ENCODE measurements around the gene TRIM33.

Gene TRIM33

DNA sequence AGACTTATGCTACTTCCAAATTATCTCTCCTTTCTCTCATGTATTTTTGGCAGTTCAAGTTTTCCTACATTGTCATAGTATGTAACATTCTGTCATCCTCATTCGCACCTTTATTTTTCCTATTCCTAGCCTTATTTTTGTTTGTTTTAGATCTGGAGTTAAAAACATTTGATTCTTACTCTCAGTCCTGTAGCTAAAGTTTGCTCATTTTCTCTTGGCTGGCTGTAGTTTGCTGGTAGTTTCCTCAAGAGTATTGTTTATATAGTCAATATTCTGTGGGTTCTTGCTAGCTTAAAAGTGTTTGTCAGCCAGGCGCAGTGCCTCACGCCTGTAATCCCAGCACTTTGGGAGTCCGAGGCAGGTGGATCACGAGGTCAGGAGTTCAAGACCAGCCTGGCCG is 29.8 kb upstream of the TRIM33 start:
- Histone ChIP-seq H3K27ac (ENCODE audit: low read length) (no peak overlapping the region), H3K4me3 (ENCODE audit: low read length in 2 of 2) (no peak overlapping the region), H3K4me1 (ENCODE audit: control insufficient read depth, insufficient read depth, low read length) (no peaks in the 10 kb centered on the region), H3K27me3 (ENCODE audit: control insufficient read depth in 1 of 2, insufficient read depth in 2 of 2, low read length in 2 of 2) (no peaks in the 10 kb centered on the region), H3K36me3 (ENCODE audit: control insufficient read depth in 2 of 2, insufficient read depth in 2 of 2, low read length in 2 of 2) (no peaks in the 10 kb centered on the region), H3K9ac (ENCODE audit: low read length in 2 of 2) (no peak overlapping the region), H3K9me3 (ENCODE audit: control insufficient read depth in 2 of 2, low read length in 2 of 2) (no peaks in the 10 kb centered on the region)

DNA sequence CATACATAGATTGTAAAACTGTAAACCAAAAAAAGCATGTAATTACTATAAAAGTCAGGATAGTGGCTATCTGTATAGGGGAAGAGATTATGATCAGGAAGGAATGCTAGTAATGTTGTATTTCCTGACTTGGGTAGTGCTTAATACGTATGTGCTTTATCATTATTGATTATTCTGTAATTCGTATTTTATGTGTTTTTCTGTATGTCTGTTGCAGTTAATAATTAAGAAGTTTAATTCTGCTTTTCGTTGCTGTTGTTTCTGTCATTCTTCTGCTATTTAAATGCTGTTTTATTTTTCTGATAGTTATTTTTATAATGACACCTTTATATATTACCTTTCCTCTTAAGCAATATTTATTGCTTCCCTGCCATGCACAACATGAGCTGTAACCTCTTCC is 29.3 kb upstream of the TRIM33 start:
- H3K36me3 ChIP-seq (ENCODE audit: control insufficient read depth in 2 of 2, insufficient read depth in 2 of 2, low read length in 2 of 2), result no peaks in the 10 kb centered on the region
- H3K4me3 ChIP-seq (ENCODE audit: low read length in 2 of 2), result no peak overlapping the region
- no peak overlapping the region for H3K9ac ChIP-seq (ENCODE audit: low read length in 2 of 2)
- no peaks in the 10 kb centered on the region for H3K4me1 ChIP-seq (ENCODE audit: control insufficient read depth, insufficient read depth, low read length)
- no peak overlapping the region for H3K27ac ChIP-seq (ENCODE audit: low read length)
- H3K9me3 ChIP-seq (ENCODE audit: control insufficient read depth in 2 of 2, low read length in 2 of 2), result no peaks in the 10 kb centered on the region
- no peaks in the 10 kb centered on the region for H3K27me3 ChIP-seq (ENCODE audit: control insufficient read depth in 1 of 2, insufficient read depth in 2 of 2, low read length in 2 of 2)

DNA sequence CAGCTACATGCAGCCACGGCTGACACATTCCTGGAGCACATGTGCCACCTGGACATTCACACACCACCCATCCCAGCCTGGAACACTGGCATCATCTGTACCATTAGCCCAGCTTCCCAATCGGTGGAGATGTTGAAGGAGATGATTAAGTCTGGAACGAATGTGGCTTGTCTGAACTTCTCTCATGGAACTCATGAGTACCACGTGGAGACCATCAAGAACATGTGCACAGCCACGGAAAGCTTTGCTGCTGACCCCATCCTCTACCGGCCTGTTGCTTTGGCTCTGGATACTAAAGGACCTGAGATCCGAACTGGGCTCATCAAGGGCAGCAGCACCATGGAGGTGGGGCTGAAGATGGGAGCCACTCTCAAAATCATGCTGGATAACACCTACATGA is 25.0 kb upstream of the TRIM33 start:
- H3K4me1 ChIP-seq (ENCODE audit: control insufficient read depth, insufficient read depth, low read length), result no peaks in the 10 kb centered on the region
- no peak overlapping the region for H3K4me3 ChIP-seq (ENCODE audit: low read length in 2 of 2)
- H3K36me3 ChIP-seq (ENCODE audit: control insufficient read depth in 2 of 2, insufficient read depth in 2 of 2, low read length in 2 of 2), result no peaks in the 10 kb centered on the region
- no peaks in the 10 kb centered on the region for H3K27me3 ChIP-seq (ENCODE audit: control insufficient read depth in 1 of 2, insufficient read depth in 2 of 2, low read length in 2 of 2)
- no peaks in the 10 kb centered on the region for H3K9me3 ChIP-seq (ENCODE audit: control insufficient read depth in 2 of 2, low read length in 2 of 2)
- H3K27ac ChIP-seq (ENCODE audit: low read length), result no peak overlapping the region
- no peak overlapping the region for H3K9ac ChIP-seq (ENCODE audit: low read length in 2 of 2)

DNA sequence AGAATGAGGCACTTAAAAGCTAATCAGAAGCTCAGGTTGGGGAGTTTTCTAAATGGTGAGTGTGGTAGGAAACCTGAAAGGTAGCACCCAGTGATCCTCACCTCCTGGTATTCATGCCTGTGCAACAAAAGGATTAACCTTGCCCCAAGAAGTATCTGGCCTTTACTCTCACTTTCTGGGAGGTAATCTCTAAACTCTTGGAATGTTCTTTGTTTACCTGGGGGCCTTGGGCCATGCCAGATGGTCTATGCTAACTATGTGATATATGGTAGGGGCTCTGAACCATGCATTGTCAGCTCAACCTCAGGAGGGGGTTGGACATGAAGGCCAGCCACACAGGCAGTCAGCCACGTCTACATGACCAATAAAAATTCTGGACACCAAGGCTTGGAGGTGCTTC is 24.4 kb upstream of the TRIM33 start:
- Histone ChIP-seq H3K9me3 (ENCODE audit: control insufficient read depth in 2 of 2, low read length in 2 of 2) (no peaks in the 10 kb centered on the region), H3K27me3 (ENCODE audit: control insufficient read depth in 1 of 2, insufficient read depth in 2 of 2, low read length in 2 of 2) (no peaks in the 10 kb centered on the region), H3K4me1 (ENCODE audit: control insufficient read depth, insufficient read depth, low read length) (no peaks in the 10 kb centered on the region), H3K4me3 (ENCODE audit: low read length in 2 of 2) (no peak overlapping the region), H3K9ac (ENCODE audit: low read length in 2 of 2) (no peak overlapping the region), H3K27ac (ENCODE audit: low read length) (no peak overlapping the region), H3K36me3 (ENCODE audit: control insufficient read depth in 2 of 2, insufficient read depth in 2 of 2, low read length in 2 of 2) (no peaks in the 10 kb centered on the region)

DNA sequence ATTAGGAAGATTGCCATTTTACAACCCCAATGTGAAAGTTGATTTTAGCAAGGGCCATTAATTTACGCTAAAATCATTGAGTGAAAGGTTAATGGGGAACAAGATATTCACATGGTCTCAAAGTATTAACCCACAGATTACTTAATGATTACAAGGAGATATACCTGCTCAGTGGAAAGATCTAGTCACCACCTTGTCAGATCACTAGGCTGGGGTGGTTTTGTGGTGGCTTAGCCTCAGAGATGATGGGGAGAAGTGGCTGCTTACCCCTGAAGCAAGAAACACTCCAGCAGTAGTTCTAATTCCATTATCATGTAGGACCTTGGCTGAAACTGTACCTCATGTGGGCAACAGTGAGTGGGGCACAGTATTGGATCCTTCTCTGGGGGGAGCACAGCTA is 20.1 kb upstream of the TRIM33 start:
- Histone ChIP-seq H3K27me3 (ENCODE audit: control insufficient read depth in 1 of 2, insufficient read depth in 2 of 2, low read length in 2 of 2) (no peaks in the 10 kb centered on the region), H3K4me3 (ENCODE audit: low read length in 2 of 2) (no peak overlapping the region), H3K36me3 (ENCODE audit: control insufficient read depth in 2 of 2, insufficient read depth in 2 of 2, low read length in 2 of 2) (no peaks in the 10 kb centered on the region), H3K27ac (ENCODE audit: low read length) (no peak overlapping the region), H3K9me3 (ENCODE audit: control insufficient read depth in 2 of 2, low read length in 2 of 2) (no peaks in the 10 kb centered on the region), H3K4me1 (ENCODE audit: control insufficient read depth, insufficient read depth, low read length) (no peaks in the 10 kb centered on the region), H3K9ac (ENCODE audit: low read length in 2 of 2) (no peak overlapping the region)

GRCh38 chr1:114530224-114530623 is 19.2 kb upstream of the TRIM33 start:
- no peak overlapping the region for H3K9ac ChIP-seq (ENCODE audit: low read length in 2 of 2)
- no peak overlapping the region for H3K27ac ChIP-seq (ENCODE audit: low read length)
- no peaks in the 10 kb centered on the region for H3K36me3 ChIP-seq (ENCODE audit: control insufficient read depth in 2 of 2, insufficient read depth in 2 of 2, low read length in 2 of 2)
- no peaks in the 10 kb centered on the region for H3K9me3 ChIP-seq (ENCODE audit: control insufficient read depth in 2 of 2, low read length in 2 of 2)
- no peak overlapping the region for H3K4me3 ChIP-seq (ENCODE audit: low read length in 2 of 2)
- no peaks in the 10 kb centered on the region for H3K4me1 ChIP-seq (ENCODE audit: control insufficient read depth, insufficient read depth, low read length)
- H3K27me3 ChIP-seq (ENCODE audit: control insufficient read depth in 1 of 2, insufficient read depth in 2 of 2, low read length in 2 of 2), result no peaks in the 10 kb centered on the region

DNA sequence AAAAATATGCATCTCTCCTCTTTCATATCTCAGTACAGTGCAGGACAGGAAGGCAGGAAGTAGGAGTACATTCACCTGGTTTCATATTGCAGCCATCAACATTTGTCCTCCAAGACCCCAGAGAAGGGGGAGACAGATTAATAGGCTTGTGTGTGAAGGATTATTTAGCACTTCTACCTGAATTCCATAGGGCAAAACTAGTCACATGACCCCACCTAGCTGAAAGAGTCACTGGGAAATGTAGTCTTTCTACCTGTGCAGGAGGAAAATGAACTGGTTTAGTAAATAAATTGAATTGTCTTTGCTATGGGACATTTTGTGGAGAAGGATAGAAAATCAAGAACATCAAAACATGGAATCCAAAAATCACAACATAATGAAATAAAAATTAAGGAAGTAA is 13.9 kb upstream of the TRIM33 start:
- no peaks in the 10 kb centered on the region for H3K4me1 ChIP-seq (ENCODE audit: control insufficient read depth, insufficient read depth, low read length)
- H3K9ac ChIP-seq (ENCODE audit: low read length in 2 of 2), result no peak overlapping the region
- H3K9me3 ChIP-seq (ENCODE audit: control insufficient read depth in 2 of 2, low read length in 2 of 2), result no peaks in the 10 kb centered on the region
- H3K27ac ChIP-seq (ENCODE audit: low read length), result no peak overlapping the region
- H3K36me3 ChIP-seq (ENCODE audit: control insufficient read depth in 2 of 2, insufficient read depth in 2 of 2, low read length in 2 of 2), result no peaks in the 10 kb centered on the region
- peaks cover 0 to 3% of the 10 kb centered on the region in 2 donors for H3K27me3 ChIP-seq (ENCODE audit: control insufficient read depth in 1 of 2, insufficient read depth in 2 of 2, low read length in 2 of 2)
- H3K4me3 ChIP-seq (ENCODE audit: low read length in 2 of 2), result no peak overlapping the region

DNA sequence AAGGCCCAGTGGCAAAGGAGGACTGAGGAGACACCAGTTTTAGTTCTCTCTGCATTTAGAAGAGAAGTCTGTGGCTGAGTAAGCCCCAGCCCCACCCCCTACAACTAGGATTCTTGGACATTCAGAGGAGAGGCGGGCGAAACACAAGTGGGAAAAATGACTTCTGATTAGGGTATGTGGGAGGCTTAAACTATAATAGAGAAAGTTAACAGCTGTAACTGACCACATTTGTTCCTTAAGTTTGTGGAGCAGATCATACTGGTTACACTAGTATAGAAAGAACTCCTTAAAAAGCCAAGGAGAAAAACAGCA is 11.2 kb upstream of the TRIM33 start:
- Histone ChIP-seq H3K4me1 (ENCODE audit: control insufficient read depth, insufficient read depth, low read length) (no peaks in the 10 kb centered on the region), H3K9me3 (ENCODE audit: control insufficient read depth in 2 of 2, low read length in 2 of 2) (no peaks in the 10 kb centered on the region), H3K9ac (ENCODE audit: low read length in 2 of 2) (no peak overlapping the region), H3K4me3 (ENCODE audit: low read length in 2 of 2) (no peak overlapping the region), H3K27me3 (ENCODE audit: control insufficient read depth in 1 of 2, insufficient read depth in 2 of 2, low read length in 2 of 2) (peaks cover 0 to 6% of the 10 kb centered on the region in 2 donors), H3K27ac (ENCODE audit: low read length) (no peak overlapping the region), H3K36me3 (ENCODE audit: control insufficient read depth in 2 of 2, insufficient read depth in 2 of 2, low read length in 2 of 2) (no peaks in the 10 kb centered on the region)

DNA sequence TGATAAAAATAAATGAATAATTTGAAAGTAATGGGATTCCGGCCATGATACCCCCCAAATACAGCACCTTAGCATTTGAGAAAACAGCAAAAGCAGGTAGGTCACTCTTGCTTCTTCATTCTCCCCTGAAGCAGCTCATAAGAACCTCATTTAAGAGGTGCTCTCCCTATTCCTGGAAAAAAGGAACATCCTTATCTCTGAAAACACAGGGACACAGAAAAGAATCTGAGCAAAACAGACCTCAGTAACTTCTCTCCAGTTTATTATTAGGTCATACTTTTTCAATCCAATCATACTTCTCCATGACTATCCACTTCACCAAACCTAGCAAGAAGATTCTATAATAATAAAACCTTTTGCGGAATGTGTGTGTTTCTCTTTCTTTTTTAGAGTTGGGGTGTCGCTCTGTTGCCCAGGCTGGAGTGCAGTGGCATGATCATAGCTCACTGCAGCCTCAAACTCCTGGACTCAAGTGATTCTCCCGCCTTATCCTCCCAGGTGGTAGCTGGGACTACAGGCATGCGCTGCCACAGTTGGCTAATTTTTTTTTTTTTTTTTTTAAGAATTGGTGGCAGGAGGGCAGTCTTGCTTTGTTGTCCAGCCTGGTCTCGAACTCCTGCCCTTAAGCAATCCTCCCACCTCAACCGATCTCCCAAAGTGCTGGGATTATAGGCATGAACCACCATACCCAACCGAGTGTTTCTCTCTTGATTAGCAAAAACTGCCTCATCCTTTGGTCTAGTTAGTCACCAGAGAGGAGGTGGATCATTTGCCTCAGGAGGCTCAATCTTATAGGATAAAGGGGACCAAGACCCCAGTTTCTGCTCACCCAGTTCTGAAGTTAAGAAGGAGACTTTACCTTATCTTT is 10.6 kb upstream of the TRIM33 start:
- no peak overlapping the region for H3K27ac ChIP-seq (ENCODE audit: low read length)
- H3K36me3 ChIP-seq (ENCODE audit: control insufficient read depth in 2 of 2, insufficient read depth in 2 of 2, low read length in 2 of 2), result no peaks in the 10 kb centered on the region
- H3K4me1 ChIP-seq (ENCODE audit: control insufficient read depth, insufficient read depth, low read length), result no peaks in the 10 kb centered on the region
- H3K9ac ChIP-seq (ENCODE audit: low read length in 2 of 2), result no peak overlapping the region
- no peak overlapping the region for H3K4me3 ChIP-seq (ENCODE audit: low read length in 2 of 2)
- H3K27me3 ChIP-seq (ENCODE audit: control insufficient read depth in 1 of 2, insufficient read depth in 2 of 2, low read length in 2 of 2), result peaks cover 0 to 6% of the 10 kb centered on the region in 2 donors
- H3K9me3 ChIP-seq (ENCODE audit: control insufficient read depth in 2 of 2, low read length in 2 of 2), result no peaks in the 10 kb centered on the region

DNA sequence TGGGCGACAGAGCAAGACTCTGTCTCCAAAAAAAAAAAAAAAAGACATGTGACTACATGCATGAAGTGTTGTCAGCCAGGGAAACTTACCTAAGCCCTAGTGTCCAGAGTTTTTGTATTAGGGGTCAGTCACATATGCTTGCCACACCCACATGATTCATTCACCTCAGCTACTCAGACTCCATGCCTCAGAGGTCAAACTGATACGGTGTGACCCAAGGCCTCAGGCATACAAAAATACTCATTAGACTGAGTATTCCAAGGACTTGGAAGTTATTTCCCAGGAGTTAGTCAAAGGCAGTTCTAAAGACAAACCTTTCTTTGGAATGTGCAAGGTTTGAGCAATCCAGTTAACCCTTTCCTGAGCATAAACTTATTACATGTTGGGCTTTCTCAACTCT is 6.3 kb upstream of the TRIM33 start:
- Histone ChIP-seq H3K9ac (ENCODE audit: low read length in 2 of 2) (no peak overlapping the region), H3K36me3 (ENCODE audit: control insufficient read depth in 2 of 2, insufficient read depth in 2 of 2, low read length in 2 of 2) (no peaks in the 10 kb centered on the region), H3K9me3 (ENCODE audit: control insufficient read depth in 2 of 2, low read length in 2 of 2) (no peaks in the 10 kb centered on the region), H3K27ac (ENCODE audit: low read length) (no peak overlapping the region), H3K4me3 (ENCODE audit: low read length in 2 of 2) (no peak overlapping the region), H3K4me1 (ENCODE audit: control insufficient read depth, insufficient read depth, low read length) (peaks cover 3% of the 10 kb centered on the region), H3K27me3 (ENCODE audit: control insufficient read depth in 1 of 2, insufficient read depth in 2 of 2, low read length in 2 of 2) (peaks cover 0 to 6% of the 10 kb centered on the region in 2 donors)

GRCh38 chr1:114512595-114513280 is 1.7 kb upstream of the TRIM33 start:
- Histone ChIP-seq H3K27ac (ENCODE audit: low read length) (no peak overlapping the region), H3K9ac (ENCODE audit: low read length in 2 of 2) (no peak overlapping the region)

More at GRCh38 chr1:114512595-114513280, 1.7 kb upstream of the TRIM33 start:
- peaks cover 10% of the 10 kb centered on the region for H3K4me1 ChIP-seq (ENCODE audit: control insufficient read depth, insufficient read depth, low read length)
- no peaks in the 10 kb centered on the region for H3K36me3 ChIP-seq (ENCODE audit: control insufficient read depth in 2 of 2, insufficient read depth in 2 of 2, low read length in 2 of 2)
- H3K9me3 ChIP-seq (ENCODE audit: control insufficient read depth in 2 of 2, low read length in 2 of 2), result no peaks in the 10 kb centered on the region
- no peaks in the 10 kb centered on the region for H3K27me3 ChIP-seq (ENCODE audit: control insufficient read depth in 1 of 2, insufficient read depth in 2 of 2, low read length in 2 of 2)
- H3K4me3 ChIP-seq (ENCODE audit: low read length in 2 of 2), result no peak overlapping the region

Measured in stomach smooth muscle (tissue), 2 donors.